HEK293 (cell line): ENCODE data around the gene NFIB.
A peak's percentile ranks its signal among the peaks of the same experiment; 100 is the strongest.

Source experiments
- EGR2 ChIP-seq: fragments of 450-650 bp; formaldehyde crosslinking; IDR thresholded peaks from 2 replicates; pipeline ENCODE4 v1.5.1; 2016; ENCODE audit warnings: low read depth, missing biosample characterization, missing genetic modification characterization
- KLF7 ChIP-seq: fragments of 450-650 bp; formaldehyde crosslinking; IDR thresholded peaks from 2 replicates; pipeline ENCODE4 v1.5.1; 2016; ENCODE audit warnings: missing biosample characterization, missing genetic modification characterization, borderline replicate concordance
- PRDM1 ChIP-seq: fragments of 450-650 bp; formaldehyde crosslinking; IDR thresholded peaks from 2 replicates; pipeline ENCODE4; 2016; ENCODE audit warnings: missing biosample characterization, missing genetic modification characterization
- SP7 ChIP-seq: fragments of 450-650 bp; formaldehyde crosslinking; IDR thresholded peaks from 2 replicates; pipeline ENCODE4 v1.5.1; 2016; ENCODE audit warnings: missing biosample characterization, missing genetic modification characterization
- ZEB2 ChIP-seq: fragments of 450-650 bp; formaldehyde crosslinking; IDR thresholded peaks from 2 replicates; pipeline ENCODE4 v1.5.1; 2016; ENCODE audit warnings: missing biosample characterization, missing genetic modification characterization
- ZNF132 ChIP-seq: fragments of 450-650 bp; formaldehyde crosslinking; IDR thresholded peaks from 2 replicates; pipeline ENCODE4 v1.5.1; 2017; ENCODE audit warnings: missing biosample characterization, missing genetic modification characterization, borderline replicate concordance
- ZNF214 ChIP-seq: fragments of 450-650 bp; formaldehyde crosslinking; IDR thresholded peaks from 2 replicates; pipeline ENCODE4 v1.5.1; 2017; ENCODE audit warnings: missing biosample characterization, mild to moderate bottlenecking, missing genetic modification characterization, borderline replicate concordance
- ZNF335 ChIP-seq: fragments of 450-650 bp; formaldehyde crosslinking; conservative IDR thresholded peaks from 2 replicates; pipeline ENCODE4 v1.5.1; 2016; ENCODE audit warnings: missing biosample characterization, missing genetic modification characterization
- ZNF366 ChIP-seq: fragments of 450-650 bp; formaldehyde crosslinking; conservative IDR thresholded peaks from 2 replicates; pipeline ENCODE4 v1.5.1; 2016; ENCODE audit warnings: missing biosample characterization, missing genetic modification characterization
- ZNF510 ChIP-seq: fragments of 450-650 bp; formaldehyde crosslinking; IDR thresholded peaks from 2 replicates; pipeline ENCODE4 v1.5.1; 2018; ENCODE audit warnings: mild to moderate bottlenecking, missing genetic modification characterization, missing biosample characterization; ENCODE audit not compliant: insufficient replicate concordance
- ZNF629 ChIP-seq: fragments of 450-650 bp; formaldehyde crosslinking; IDR thresholded peaks from 2 replicates; pipeline ENCODE4 v1.5.1; 2017; ENCODE audit warnings: missing biosample characterization, missing genetic modification characterization
- ZNF701 ChIP-seq: fragments of 450-650 bp; formaldehyde crosslinking; IDR thresholded peaks from 2 replicates; pipeline ENCODE4 v1.5.1; 2016; ENCODE audit warnings: missing biosample characterization, missing genetic modification characterization
- ZNF830 ChIP-seq: fragments of 450-650 bp; IDR thresholded peaks from 2 replicates; pipeline ENCODE4 v1.5.0; 2018; ENCODE audit warnings: missing biosample characterization, missing genetic modification characterization, low read depth, mild to moderate bottlenecking, moderate library complexity
- TF ChIP-seq, protein P1 (sequence below): fragments of 450-650 bp; formaldehyde crosslinking; IDR thresholded peaks from 2 replicates; pipeline ENCODE4 v1.5.1; 2016; ENCODE audit warnings: missing biosample characterization, missing genetic modification characterization
- TF ChIP-seq, protein P2 (sequence below): fragments of 450-650 bp; formaldehyde crosslinking; IDR thresholded peaks from 2 replicates; pipeline ENCODE4; 2016; ENCODE audit warnings: missing biosample characterization, missing genetic modification characterization
- TF ChIP-seq, protein P3 (sequence below): fragments of 450-650 bp; formaldehyde crosslinking; IDR thresholded peaks from 2 replicates; pipeline ENCODE4 v1.5.1; 2016; ENCODE audit warnings: missing biosample characterization, missing genetic modification characterization
- TF ChIP-seq, protein P4 (sequence below): fragments of 450-650 bp; formaldehyde crosslinking; IDR thresholded peaks from 2 replicates; pipeline ENCODE4 v1.5.1; 2017; ENCODE audit warnings: missing biosample characterization, missing genetic modification characterization
- TF ChIP-seq, protein P5 (sequence below): IDR thresholded peaks from 2 replicates; pipeline ENCODE4 v1.6.1; 2011; ENCODE audit warnings: mild to moderate bottlenecking, low read depth, low read length, borderline replicate concordance
- TF ChIP-seq, protein P6 (sequence below): fragments of 450-650 bp; formaldehyde crosslinking; IDR thresholded peaks from 2 replicates; pipeline ENCODE4 v1.5.1; 2016; ENCODE audit warnings: missing biosample characterization, missing genetic modification characterization
- TF ChIP-seq, protein P7 (sequence below): fragments of 450-650 bp; formaldehyde crosslinking; IDR thresholded peaks from 2 replicates; pipeline ENCODE4 v1.5.1; 2017; ENCODE audit warnings: missing biosample characterization, missing genetic modification characterization
- TF ChIP-seq, protein P8 (sequence below): fragments of 450-650 bp; formaldehyde crosslinking; IDR thresholded peaks from 2 replicates; pipeline ENCODE4 v1.5.1; 2017; ENCODE audit warnings: missing biosample characterization, missing genetic modification characterization

NFIB gene

DNA sequence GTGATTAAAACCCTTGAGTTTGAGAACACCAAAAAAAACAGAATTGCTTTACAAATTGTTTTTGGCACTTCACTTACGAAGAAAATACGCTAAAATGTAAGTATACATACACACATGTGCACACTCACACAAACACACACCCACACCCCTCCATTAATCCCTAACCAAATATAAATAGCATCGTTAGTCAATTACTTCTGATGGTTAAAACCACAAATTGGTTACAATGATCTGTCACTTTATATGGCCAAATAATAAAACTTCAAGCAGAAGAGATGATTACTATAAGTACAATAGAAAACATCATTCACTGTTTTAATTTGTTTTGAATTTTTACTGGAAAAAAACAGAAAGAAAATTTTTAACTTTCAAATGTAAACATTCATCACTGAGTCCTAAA is 103.5 kb downstream of the NFIB start (continued):
- TF ChIP-seq EGR2 (tag by site-specific recombination) (peak; percentile 37; the same call in 1 of the 2 replicates), ZNF132 (tag by site-specific recombination) (no peak), ZNF510 (tag by site-specific recombination) (no peak), ZNF214 (tag by site-specific recombination) (no peak), KLF7 (tag by site-specific recombination) (no peak), ZNF629 (0 out of 2 replicates have a peak, but pooled peaks have one; percentile 15), PRDM1 (tag by site-specific recombination) (peak; percentile 34; the same call in 1 of the 2 replicates), ZNF701 (tag by site-specific recombination) (no peak), ZNF830 (tag by site-specific recombination) (no peak), ZNF366 (tag by site-specific recombination) (peak; percentile 76), ZNF335 (no peak), ZEB2 (tag by site-specific recombination) (peak; percentile 65; the same call in 1 of the 2 replicates), SP7 (0 out of 2 replicates have a peak, but pooled peaks have one; percentile 29)
- TF ChIP-seq, protein P1, sequence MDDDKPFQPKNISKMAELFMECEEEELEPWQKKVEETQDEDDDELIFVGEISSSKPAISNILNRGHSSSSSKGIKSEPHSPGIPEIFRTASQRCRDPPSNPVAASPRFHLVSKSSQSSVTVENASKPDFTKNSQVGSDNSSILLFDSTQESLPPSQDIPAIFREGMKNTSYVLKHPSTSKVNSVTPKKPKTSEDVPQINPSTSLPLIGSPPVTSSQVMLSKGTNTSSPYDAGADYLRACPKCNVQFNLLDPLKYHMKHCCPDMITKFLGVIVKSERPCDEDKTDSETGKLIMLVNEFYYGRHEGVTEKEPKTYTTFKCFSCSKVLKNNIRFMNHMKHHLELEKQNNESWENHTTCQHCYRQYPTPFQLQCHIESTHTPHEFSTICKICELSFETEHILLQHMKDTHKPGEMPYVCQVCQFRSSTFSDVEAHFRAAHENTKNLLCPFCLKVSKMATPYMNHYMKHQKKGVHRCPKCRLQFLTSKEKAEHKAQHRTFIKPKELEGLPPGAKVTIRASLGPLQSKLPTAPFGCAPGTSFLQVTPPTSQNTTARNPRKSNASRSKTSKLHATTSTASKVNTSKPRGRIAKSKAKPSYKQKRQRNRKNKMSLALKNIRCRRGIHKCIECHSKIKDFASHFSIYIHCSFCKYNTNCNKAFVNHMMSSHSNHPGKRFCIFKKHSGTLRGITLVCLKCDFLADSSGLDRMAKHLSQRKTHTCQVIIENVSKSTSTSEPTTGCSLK (tag by site-specific recombination) = no peak
- TF ChIP-seq, protein P2, sequence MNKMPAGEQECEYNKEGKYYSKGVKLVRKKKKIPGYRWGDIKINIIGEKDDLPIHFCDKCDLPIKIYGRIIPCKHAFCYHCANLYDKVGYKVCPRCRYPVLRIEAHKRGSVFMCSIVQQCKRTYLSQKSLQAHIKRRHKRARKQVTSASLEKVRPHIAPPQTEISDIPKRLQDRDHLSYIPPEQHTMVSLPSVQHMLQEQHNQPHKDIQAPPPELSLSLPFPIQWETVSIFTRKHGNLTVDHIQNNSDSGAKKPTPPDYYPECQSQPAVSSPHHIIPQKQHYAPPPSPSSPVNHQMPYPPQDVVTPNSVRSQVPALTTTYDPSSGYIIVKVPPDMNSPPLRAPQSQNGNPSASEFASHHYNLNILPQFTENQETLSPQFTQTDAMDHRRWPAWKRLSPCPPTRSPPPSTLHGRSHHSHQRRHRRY (tag by site-specific recombination) = no peak
- TF ChIP-seq, protein P3, sequence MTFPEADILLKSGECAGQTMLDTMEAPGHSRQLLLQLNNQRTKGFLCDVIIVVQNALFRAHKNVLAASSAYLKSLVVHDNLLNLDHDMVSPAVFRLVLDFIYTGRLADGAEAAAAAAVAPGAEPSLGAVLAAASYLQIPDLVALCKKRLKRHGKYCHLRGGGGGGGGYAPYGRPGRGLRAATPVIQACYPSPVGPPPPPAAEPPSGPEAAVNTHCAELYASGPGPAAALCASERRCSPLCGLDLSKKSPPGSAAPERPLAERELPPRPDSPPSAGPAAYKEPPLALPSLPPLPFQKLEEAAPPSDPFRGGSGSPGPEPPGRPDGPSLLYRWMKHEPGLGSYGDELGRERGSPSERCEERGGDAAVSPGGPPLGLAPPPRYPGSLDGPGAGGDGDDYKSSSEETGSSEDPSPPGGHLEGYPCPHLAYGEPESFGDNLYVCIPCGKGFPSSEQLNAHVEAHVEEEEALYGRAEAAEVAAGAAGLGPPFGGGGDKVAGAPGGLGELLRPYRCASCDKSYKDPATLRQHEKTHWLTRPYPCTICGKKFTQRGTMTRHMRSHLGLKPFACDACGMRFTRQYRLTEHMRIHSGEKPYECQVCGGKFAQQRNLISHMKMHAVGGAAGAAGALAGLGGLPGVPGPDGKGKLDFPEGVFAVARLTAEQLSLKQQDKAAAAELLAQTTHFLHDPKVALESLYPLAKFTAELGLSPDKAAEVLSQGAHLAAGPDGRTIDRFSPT (tag by site-specific recombination) = peak; percentile 67
- TF ChIP-seq, protein P4, sequence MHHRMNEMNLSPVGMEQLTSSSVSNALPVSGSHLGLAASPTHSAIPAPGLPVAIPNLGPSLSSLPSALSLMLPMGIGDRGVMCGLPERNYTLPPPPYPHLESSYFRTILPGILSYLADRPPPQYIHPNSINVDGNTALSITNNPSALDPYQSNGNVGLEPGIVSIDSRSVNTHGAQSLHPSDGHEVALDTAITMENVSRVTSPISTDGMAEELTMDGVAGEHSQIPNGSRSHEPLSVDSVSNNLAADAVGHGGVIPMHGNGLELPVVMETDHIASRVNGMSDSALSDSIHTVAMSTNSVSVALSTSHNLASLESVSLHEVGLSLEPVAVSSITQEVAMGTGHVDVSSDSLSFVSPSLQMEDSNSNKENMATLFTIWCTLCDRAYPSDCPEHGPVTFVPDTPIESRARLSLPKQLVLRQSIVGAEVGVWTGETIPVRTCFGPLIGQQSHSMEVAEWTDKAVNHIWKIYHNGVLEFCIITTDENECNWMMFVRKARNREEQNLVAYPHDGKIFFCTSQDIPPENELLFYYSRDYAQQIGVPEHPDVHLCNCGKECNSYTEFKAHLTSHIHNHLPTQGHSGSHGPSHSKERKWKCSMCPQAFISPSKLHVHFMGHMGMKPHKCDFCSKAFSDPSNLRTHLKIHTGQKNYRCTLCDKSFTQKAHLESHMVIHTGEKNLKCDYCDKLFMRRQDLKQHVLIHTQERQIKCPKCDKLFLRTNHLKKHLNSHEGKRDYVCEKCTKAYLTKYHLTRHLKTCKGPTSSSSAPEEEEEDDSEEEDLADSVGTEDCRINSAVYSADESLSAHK (tag by site-specific recombination) = peak; percentile 29; the same call in 1 of the 2 replicates
- TF ChIP-seq, protein P5, sequence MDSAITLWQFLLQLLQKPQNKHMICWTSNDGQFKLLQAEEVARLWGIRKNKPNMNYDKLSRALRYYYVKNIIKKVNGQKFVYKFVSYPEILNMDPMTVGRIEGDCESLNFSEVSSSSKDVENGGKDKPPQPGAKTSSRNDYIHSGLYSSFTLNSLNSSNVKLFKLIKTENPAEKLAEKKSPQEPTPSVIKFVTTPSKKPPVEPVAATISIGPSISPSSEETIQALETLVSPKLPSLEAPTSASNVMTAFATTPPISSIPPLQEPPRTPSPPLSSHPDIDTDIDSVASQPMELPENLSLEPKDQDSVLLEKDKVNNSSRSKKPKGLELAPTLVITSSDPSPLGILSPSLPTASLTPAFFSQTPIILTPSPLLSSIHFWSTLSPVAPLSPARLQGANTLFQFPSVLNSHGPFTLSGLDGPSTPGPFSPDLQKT = no peak
- TF ChIP-seq, protein P6, sequence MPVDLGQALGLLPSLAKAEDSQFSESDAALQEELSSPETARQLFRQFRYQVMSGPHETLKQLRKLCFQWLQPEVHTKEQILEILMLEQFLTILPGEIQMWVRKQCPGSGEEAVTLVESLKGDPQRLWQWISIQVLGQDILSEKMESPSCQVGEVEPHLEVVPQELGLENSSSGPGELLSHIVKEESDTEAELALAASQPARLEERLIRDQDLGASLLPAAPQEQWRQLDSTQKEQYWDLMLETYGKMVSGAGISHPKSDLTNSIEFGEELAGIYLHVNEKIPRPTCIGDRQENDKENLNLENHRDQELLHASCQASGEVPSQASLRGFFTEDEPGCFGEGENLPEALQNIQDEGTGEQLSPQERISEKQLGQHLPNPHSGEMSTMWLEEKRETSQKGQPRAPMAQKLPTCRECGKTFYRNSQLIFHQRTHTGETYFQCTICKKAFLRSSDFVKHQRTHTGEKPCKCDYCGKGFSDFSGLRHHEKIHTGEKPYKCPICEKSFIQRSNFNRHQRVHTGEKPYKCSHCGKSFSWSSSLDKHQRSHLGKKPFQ = no peak
- TF ChIP-seq, protein P7, sequence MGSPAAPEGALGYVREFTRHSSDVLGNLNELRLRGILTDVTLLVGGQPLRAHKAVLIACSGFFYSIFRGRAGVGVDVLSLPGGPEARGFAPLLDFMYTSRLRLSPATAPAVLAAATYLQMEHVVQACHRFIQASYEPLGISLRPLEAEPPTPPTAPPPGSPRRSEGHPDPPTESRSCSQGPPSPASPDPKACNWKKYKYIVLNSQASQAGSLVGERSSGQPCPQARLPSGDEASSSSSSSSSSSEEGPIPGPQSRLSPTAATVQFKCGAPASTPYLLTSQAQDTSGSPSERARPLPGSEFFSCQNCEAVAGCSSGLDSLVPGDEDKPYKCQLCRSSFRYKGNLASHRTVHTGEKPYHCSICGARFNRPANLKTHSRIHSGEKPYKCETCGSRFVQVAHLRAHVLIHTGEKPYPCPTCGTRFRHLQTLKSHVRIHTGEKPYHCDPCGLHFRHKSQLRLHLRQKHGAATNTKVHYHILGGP (tag by site-specific recombination) = peak; percentile 37; the same call in 1 of the 2 replicates
- TF ChIP-seq, protein P8, sequence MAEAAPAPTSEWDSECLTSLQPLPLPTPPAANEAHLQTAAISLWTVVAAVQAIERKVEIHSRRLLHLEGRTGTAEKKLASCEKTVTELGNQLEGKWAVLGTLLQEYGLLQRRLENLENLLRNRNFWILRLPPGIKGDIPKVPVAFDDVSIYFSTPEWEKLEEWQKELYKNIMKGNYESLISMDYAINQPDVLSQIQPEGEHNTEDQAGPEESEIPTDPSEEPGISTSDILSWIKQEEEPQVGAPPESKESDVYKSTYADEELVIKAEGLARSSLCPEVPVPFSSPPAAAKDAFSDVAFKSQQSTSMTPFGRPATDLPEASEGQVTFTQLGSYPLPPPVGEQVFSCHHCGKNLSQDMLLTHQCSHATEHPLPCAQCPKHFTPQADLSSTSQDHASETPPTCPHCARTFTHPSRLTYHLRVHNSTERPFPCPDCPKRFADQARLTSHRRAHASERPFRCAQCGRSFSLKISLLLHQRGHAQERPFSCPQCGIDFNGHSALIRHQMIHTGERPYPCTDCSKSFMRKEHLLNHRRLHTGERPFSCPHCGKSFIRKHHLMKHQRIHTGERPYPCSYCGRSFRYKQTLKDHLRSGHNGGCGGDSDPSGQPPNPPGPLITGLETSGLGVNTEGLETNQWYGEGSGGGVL (tag by site-specific recombination) = no peak
